ENCODE measurements around the gene DNAJC21. TPM values are rescaled to one million over a fixed set of nuclear protein-coding genes. Genes with fewer than 3 reads are reported as not detected.

DNAJC21 gene
- polyA plus RNA-seq, 3 donors, result 8.5 to 10.2 (median 8.6) TPM

GRCh38 chr5:34894716-34895115 lies 34.6 kb upstream of the DNAJC21 start:
- no peak for DNase-seq
- Mint-ChIP-seq H3K9me3 (no peaks in the 10 kb centered on the region), H3K4me1 (peaks cover 3% of the 10 kb centered on the region), H3K27me3 (ENCODE audit: low read depth in 3 of 3) (peaks cover 0 to 2% (median 0%) of the 10 kb centered on the region in 3 donors), H3K36me3 (no peaks in the 10 kb centered on the region), H3K27ac (no peak overlapping the region), H3K4me3 (no peak overlapping the region)
- intact Hi-C loops (cut with micrococcal nuclease), result loop anchor here (5.0 kb wide), 1 partner anchor 407 kb away; no protein-coding TSS in a partner anchor
- H3K4me2 ChIP-seq (replicated peaks; ENCODE audit: extremely low read depth, low read length, poor library complexity, severe bottlenecking), result no peak overlapping the region
- H2AFZ ChIP-seq (ENCODE audit: insufficient read depth, low read depth, low read length, poor library complexity, severe bottlenecking), result no peak overlapping the region
- no peak overlapping the region for H3K9ac ChIP-seq (ENCODE audit: insufficient read depth, low read length, poor library complexity, severe bottlenecking)
- no peak overlapping the region for H3K4me3 ChIP-seq (replicated peaks in 1 of 3; ENCODE audit: low read depth in 2 of 3, low read length in 3 of 3)
- no peaks in the 10 kb centered on the region for H3K4me1 ChIP-seq (ENCODE audit: control insufficient read depth in 1 of 2, insufficient read depth in 2 of 2, low read length in 2 of 2)
- no peaks in the 10 kb centered on the region for H4K20me1 ChIP-seq (ENCODE audit: insufficient read depth, low read length)
- H3K79me2 ChIP-seq (ENCODE audit: insufficient read depth, low read length), result no peaks in the 10 kb centered on the region
- no peak overlapping the region for H3K27ac ChIP-seq (ENCODE audit: low read depth in 1 of 2, low read length in 2 of 2)
- no peaks in the 10 kb centered on the region for H3K9me3 ChIP-seq (replicated peaks in 1 of 2; ENCODE audit: control insufficient read depth in 1 of 2, insufficient read depth in 1 of 2, low read length in 2 of 2)
- WGBS (ENCODE audit: insufficient coverage), result no CpG with 5 or more reads among the region's 1 CpG
- no peak for TF ChIP-seq CTCF (IDR thresholded peaks at IDR 0.05)
- no peaks in the 10 kb centered on the region for H3K27me3 ChIP-seq (ENCODE audit: control insufficient read depth in 2 of 2, insufficient read depth in 2 of 2, low read length in 2 of 2)
- no peaks in the 10 kb centered on the region for H3K36me3 ChIP-seq (replicated peaks in 1 of 2; ENCODE audit: control insufficient read depth in 1 of 2, insufficient read depth in 2 of 2, low read length in 2 of 2)

GRCh38 chr5:34895641-34896419 lies 33.5 kb upstream of the DNAJC21 start:
- Histone ChIP-seq H4K20me1 (ENCODE audit: insufficient read depth, low read length) (no peaks in the 10 kb centered on the region), H3K36me3 (replicated peaks in 1 of 2; ENCODE audit: control insufficient read depth in 1 of 2, insufficient read depth in 2 of 2, low read length in 2 of 2) (no peaks in the 10 kb centered on the region), H3K79me2 (ENCODE audit: insufficient read depth, low read length) (no peaks in the 10 kb centered on the region), H3K4me2 (replicated peaks; ENCODE audit: extremely low read depth, low read length, poor library complexity, severe bottlenecking) (no peak overlapping the region), H3K27me3 (ENCODE audit: control insufficient read depth in 2 of 2, insufficient read depth in 2 of 2, low read length in 2 of 2) (no peaks in the 10 kb centered on the region), H3K4me3 (replicated peaks in 1 of 3; ENCODE audit: low read depth in 2 of 3, low read length in 3 of 3) (no peak overlapping the region), H3K27ac (ENCODE audit: low read depth in 1 of 2, low read length in 2 of 2) (no peak overlapping the region), H3K9ac (ENCODE audit: insufficient read depth, low read length, poor library complexity, severe bottlenecking) (no peak overlapping the region), H2AFZ (ENCODE audit: insufficient read depth, low read depth, low read length, poor library complexity, severe bottlenecking) (no peak overlapping the region), H3K9me3 (replicated peaks in 1 of 2; ENCODE audit: control insufficient read depth in 1 of 2, insufficient read depth in 1 of 2, low read length in 2 of 2) (no peaks in the 10 kb centered on the region), H3K4me1 (ENCODE audit: control insufficient read depth in 1 of 2, insufficient read depth in 2 of 2, low read length in 2 of 2) (no peaks in the 10 kb centered on the region)
- 100% methylated on average over 1 of the region's 2 CpGs for WGBS (ENCODE audit: insufficient coverage)
- H3K4me3 Mint-ChIP-seq, result no peak overlapping the region
- no peak overlapping the region for H3K27ac Mint-ChIP-seq
- no peak for TF ChIP-seq CTCF (IDR thresholded peaks at IDR 0.05)
- intact Hi-C loops (cut with micrococcal nuclease), result loop anchor here (5.0 kb wide), 1 partner anchor 409 kb away; no protein-coding TSS in a partner anchor
- H3K27me3 Mint-ChIP-seq (ENCODE audit: low read depth in 3 of 3), result peaks cover 0 to 2% (median 0%) of the 10 kb centered on the region in 3 donors
- H3K9me3 Mint-ChIP-seq, result no peaks in the 10 kb centered on the region
- no peaks in the 10 kb centered on the region for H3K36me3 Mint-ChIP-seq
- H3K4me1 Mint-ChIP-seq, result peaks cover 3% of the 10 kb centered on the region
- no peak for DNase-seq

Measured in CD14-positive monocyte (primary cell).